ENCODE results near the gene PHF23.

Gene PHF23

DNA sequence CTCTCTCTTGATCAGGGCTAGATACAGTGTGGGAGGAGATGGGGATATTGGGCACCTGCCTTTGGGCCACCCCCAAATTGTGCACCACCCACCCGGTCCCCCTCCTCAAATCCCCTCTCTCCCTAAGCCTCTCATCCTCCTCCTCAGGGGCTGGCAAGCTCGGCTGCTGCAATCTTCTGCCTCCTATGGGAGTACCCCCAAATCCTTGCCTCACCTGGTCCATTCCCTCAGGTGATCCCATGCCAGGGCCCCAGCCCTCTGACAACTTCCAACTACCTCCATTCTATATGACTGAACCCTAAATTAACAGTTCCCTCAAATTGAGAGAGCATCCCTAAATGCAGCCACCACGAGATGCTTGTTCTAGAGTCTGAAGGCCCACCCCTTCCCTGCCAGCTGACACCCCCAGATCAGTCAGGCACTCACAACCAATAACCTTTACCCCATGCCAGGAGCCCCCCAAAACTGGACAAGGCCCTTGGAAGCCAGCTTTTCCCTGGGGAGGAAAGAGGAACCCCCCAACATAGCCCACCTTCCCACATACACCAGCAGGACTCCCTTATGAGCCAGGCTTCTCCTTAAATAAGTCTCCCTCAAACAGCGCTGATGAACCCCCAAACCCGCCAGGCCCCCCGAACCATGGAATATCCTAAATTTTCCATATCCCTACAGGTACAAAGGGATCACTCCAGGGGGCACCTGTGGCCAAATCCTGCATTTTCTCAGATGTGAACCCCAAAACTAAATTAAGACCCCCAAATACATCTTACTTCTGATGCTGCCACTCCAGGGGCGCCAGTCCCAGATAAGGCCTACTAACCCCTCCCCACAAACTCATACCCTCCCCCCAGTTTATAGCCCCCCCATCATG, 22.8 kb downstream of the PHF23 start:
- TF ChIP-seq POLR2A (IDR thresholded peaks at IDR 0.05; ENCODE audit: low read depth, low read length) = no peak
- DNase-seq (ENCODE audit: insufficient read length, low spot score) (no peak), FAIRE-seq (no peak)

DNA sequence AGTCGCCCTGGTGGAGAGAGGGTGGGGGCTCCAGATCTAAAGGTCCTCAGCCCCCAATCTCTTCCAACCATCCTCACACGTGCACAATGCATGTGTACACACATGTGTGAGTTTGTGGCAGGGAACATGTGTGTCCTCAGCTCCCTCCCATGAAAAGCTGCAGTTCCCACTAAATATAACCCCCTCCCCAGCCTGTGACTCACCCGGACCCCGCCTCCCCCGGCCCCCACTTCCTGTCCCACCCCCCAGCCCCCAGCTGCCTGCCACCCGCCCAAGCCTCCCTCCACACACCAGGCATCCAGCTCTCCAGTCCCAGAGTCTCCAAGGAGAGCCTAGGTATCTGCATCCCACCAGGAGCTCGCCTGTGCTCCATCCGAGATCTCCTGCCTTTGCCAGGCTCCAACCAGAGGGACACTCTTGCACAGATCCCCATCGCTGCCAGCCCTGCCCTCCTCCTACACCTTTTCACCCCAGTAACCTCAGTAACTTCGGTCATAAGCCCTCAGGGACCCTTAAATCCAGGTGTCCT, 23.5 kb downstream of the PHF23 start:
- no peak for FAIRE-seq
- TF ChIP-seq POLR2A (IDR thresholded peaks at IDR 0.05; ENCODE audit: low read depth, low read length) = no peak
- DNase-seq (ENCODE audit: insufficient read length, low spot score) = no peak

DNA sequence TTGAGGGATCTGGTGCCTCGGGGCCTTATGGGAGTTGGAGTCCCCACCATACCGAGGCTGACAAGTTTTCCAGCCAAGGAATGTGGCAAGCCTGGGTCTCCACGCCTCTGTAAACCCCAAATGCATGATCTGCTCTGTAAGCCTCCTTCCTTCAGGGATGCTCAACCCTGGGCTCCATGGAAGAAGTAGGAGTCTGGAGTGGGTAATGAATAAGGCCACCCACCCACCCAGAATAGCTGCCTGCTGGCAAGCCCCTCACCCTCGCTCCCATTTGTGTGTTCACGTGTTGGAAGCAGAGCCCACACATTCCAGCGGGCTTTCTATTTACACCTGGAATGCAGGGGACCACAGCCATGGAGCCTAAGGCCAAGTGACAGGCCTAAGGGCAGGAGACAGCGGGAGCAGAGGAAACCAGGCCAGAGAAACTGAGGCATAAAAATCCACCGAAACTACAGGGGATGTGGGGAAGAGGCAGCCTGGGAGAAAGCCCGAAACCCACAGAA, 24.1 kb downstream of the PHF23 start:
- DNase-seq (ENCODE audit: insufficient read length, low spot score) (no peak), FAIRE-seq (peak; percentile 77)
- no peak for TF ChIP-seq POLR2A (IDR thresholded peaks at IDR 0.05; ENCODE audit: low read depth, low read length)

- peak; percentile 78 for FAIRE-seq
- DNase-seq (ENCODE audit: insufficient read length, low spot score) = peak; percentile 97
- no peak for TF ChIP-seq POLR2A (IDR thresholded peaks at IDR 0.05; ENCODE audit: low read depth, low read length)
These were observed 24.7 kb downstream of the PHF23 start for GRCh38 chr17:7214300-7215135.

GRCh38 chr17:7213895-7214299, 25.4 kb downstream of the PHF23 start:
- DNase-seq (ENCODE audit: insufficient read length, low spot score) = no peak

DNA sequence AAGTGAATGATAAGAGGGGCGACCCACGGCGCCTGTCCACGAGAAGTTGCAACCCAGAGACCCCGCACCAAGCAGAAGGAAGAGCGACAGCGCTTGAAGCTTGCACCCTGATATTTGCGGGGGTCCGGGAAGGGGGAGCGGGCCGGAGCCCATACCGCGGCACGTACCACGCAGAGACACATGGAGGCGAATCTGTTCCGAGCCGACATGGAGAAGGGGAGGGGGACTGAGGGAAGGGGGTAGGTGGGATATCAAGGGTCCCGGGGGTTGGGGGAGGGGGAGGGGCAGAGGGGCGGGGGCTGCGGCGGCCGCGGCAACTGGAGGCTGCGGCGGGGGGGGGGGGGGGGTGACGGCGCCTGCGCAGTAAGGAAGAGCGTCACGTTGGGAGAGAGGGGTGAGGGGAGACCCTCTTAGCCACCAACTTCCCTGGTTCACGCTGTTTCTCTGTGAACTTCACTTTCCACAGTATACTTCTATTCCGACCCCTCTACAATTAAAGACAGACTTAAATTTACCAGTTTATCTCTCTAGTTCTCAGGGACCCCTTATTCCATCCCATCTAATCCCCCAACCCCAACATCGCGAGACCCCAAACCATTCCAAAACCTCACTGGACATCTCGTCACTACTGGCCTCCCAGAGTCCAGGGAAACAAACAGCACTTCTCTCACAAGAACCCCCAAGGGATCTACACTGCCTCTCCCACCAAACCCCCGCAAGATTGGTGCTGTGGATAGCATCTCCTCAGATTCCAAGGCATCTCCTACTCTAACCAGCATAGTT, 27.6 kb downstream of the PHF23 start:
- DNase-seq (ENCODE audit: insufficient read length, low spot score) (no peak), FAIRE-seq (no peak)
- TF ChIP-seq POLR2A (IDR thresholded peaks at IDR 0.05; ENCODE audit: low read depth, low read length) = no peak

More at GRCh38 chr17:7213895-7214299, 25.4 kb downstream of the PHF23 start:
- TF ChIP-seq POLR2A (IDR thresholded peaks at IDR 0.05; ENCODE audit: low read depth, low read length) = no peak
- no peak for FAIRE-seq

- no peak for TF ChIP-seq POLR2A (IDR thresholded peaks at IDR 0.05; ENCODE audit: low read depth, low read length)
- no peak for DNase-seq (ENCODE audit: insufficient read length, low spot score)
- FAIRE-seq = no peak
These were observed 30.4 kb downstream of the PHF23 start for GRCh38 chr17:7208754-7209460.

GRCh38 chr17:7208027-7208571, 31.2 kb downstream of the PHF23 start:
- TF ChIP-seq POLR2A (IDR thresholded peaks at IDR 0.05; ENCODE audit: low read depth, low read length) = no peak
- FAIRE-seq = no peak
- no peak for DNase-seq (ENCODE audit: insufficient read length, low spot score)

DNA sequence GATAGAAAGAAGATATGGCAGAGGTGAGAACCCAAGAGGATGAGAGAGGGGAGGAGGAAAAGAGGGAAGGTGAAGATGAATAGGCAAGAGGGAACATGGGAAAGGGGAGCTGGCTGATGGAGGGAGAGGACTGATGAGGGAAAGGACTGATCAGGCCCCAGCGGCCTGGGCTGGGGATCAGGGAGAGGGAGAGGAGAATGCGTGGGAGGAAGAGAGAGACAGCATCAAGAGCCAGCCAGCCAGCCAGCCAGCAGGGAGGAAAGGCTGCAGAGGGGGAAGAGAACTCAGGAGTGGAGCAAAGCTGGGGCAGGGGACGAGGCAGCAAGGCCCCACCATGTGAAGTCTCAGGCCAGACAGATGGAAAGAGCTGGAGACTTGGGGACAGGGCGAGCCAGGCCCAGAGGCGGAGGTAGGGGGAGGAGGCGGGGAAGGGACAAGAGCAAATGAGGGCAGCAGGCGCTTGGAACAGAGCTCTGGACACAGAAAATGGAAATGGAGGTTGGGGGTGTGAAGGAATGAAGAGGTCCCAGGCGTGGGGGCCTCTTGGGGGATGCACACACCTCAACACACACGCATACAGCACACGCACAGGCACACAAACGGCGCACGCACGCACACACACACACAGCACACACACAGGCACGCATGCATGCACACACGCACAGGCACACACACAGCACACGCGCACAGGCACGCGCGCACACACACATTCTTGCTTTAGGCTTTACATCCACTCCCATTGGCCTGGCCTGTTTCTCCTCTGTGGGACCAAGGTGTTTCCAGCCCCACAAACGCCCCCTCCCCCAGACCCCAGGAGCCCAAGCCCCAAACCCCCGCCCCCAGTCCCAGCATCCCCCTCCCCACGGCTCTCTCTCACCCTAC, 31.9 kb downstream of the PHF23 start:
- no peak for DNase-seq (ENCODE audit: insufficient read length, low spot score)
- no peak for FAIRE-seq

GRCh38 chr17:7205561-7205960, 33.7 kb downstream of the PHF23 start:
- TF ChIP-seq POLR2A (IDR thresholded peaks at IDR 0.05; ENCODE audit: low read depth, low read length) = no peak
- FAIRE-seq = no peak
- DNase-seq (ENCODE audit: insufficient read length, low spot score) = no peak

More for the DNA sequence above, 31.9 kb downstream of the PHF23 start:
- TF ChIP-seq POLR2A (IDR thresholded peaks at IDR 0.05; ENCODE audit: low read depth, low read length) = no peak

DNA sequence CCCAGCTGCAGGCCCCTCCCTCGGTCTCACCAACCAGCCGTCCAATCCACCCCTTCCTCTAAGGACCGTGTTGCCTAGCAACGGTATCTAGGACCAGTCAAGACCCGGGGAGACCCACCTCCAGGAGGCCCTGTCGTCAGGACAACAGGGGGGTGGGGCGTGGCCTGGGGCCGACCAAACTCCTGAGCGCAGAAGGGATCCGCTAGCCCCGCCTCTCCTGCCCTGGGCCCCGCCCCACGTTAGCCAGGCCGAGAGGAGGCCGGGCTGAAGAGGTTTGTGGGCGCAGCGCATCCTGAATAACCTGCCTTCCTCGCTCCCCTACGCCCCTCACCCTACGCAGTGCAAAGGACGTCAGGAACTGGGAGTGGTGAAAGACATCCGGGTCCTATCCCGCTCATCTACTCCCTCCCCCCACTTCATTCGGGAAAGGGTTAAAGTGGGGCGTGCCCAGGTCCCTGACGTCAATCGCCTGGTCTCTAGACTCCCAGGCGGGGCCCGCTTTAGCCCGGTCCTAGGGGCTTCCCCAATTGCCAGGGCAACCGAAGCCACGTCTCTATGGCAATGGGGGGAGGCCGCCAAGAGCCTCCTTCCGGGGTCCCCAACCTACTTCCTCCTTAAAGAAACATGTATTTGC, 34.3 kb downstream of the PHF23 start:
- TF ChIP-seq POLR2A (IDR thresholded peaks at IDR 0.05; ENCODE audit: low read depth, low read length) = no peak
- no peak for DNase-seq (ENCODE audit: insufficient read length, low spot score)
- no peak for FAIRE-seq
